ENCODE measurements around the gene AMOTL1. TPM values are rescaled to one million over a fixed set of nuclear protein-coding genes. Genes with fewer than 3 reads are reported as not detected.

The AMOTL1 gene
- total RNA-seq, 1 donor = 64.7 TPM

DNA sequence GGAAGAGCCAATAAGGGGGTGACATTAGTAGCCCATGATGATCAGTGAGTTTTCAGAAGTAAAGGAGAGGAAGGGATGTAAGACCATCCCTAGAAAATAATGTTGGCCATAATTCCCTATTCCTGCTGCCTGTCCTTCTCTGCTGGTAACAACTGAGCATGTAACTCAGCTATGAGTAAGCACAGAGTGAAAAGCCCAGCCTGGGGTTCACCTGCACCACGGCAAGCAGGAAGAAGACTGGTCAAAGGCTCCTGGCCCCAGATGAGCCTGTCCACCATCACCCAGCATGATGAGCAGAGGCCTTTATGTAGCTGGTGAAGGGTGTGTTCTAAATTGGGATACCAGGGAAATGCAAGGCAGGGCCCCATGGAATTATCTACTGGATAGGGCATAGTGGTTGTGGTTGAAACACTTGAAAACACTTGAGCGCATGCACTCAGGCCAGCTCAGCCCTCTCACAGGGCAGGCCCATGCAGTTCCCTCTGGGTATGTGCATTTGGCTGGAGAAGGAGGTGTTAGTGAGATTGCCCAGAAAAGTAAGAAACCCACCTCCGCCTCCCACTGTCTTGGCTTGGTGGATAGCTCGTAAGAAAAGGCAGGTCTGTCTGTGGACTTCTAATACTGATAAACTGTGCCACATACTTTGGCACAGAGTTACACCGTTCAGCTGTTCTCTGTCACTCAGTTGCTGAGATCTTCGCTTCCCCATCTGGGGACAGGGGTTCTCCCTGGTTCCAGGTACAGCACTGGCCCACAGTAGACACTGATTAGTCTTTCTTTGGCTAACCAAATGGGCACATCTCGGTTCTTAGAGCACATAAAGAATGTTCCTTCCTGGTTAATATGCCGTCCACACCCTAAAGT lies 86.8 kb downstream of the AMOTL1 start:
- DNase-seq (ENCODE audit: low read depth) = no peak
- no peak overlapping the region for H3K4me3 ChIP-seq (ENCODE audit: low read depth, low read length)
- TF ChIP-seq, protein P1, sequence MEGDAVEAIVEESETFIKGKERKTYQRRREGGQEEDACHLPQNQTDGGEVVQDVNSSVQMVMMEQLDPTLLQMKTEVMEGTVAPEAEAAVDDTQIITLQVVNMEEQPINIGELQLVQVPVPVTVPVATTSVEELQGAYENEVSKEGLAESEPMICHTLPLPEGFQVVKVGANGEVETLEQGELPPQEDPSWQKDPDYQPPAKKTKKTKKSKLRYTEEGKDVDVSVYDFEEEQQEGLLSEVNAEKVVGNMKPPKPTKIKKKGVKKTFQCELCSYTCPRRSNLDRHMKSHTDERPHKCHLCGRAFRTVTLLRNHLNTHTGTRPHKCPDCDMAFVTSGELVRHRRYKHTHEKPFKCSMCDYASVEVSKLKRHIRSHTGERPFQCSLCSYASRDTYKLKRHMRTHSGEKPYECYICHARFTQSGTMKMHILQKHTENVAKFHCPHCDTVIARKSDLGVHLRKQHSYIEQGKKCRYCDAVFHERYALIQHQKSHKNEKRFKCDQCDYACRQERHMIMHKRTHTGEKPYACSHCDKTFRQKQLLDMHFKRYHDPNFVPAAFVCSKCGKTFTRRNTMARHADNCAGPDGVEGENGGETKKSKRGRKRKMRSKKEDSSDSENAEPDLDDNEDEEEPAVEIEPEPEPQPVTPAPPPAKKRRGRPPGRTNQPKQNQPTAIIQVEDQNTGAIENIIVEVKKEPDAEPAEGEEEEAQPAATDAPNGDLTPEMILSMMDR (IDR thresholded peaks at IDR 0.05; ENCODE audit: insufficient read depth, low read length) = no peak

DNA sequence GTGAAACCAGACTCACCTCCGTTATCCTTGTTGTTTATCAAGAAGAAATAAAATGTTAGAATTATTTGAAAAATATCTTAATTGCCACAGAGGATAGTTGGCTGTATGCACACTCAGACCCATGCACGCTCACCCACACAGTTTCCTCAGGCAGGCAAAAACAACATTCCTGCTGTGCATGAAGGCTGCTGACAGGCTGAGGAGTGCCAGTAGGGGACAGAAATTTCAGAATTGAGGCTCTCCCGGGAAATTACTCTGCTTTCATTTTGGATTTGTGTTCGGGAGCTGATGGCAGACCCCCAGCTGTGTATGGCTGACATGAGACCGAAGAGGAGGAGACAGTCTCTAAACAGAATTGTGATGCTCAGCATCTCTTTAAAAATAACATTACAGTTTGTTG lies 87.5 kb downstream of the AMOTL1 start:
- H3K4me3 ChIP-seq (ENCODE audit: low read depth, low read length) = no peak overlapping the region
- TF ChIP-seq, protein P1 (IDR thresholded peaks at IDR 0.05; ENCODE audit: insufficient read depth, low read length) = no peak
- no peak for DNase-seq (ENCODE audit: low read depth)

DNA sequence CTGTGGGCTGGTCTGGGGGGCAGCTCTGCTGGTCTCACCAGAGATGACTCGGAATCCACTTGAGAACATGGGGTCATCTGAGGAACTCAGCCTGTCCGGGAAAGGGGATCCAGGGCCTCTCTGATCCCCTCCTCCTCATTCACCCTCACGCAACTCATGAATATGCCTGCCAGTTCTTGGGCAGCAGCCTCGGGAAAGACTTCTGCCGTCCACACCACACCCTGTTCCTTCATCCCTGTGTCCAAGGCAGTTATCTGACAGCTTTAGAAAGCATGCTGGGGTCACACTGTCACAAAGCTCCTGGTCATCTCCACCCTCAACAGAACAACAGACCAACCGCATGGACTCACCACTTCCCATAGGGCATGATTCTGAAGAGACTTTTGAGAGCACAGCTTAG lies 88.3 kb downstream of the AMOTL1 start:
- no peak overlapping the region for H3K4me3 ChIP-seq (ENCODE audit: low read depth, low read length)
- TF ChIP-seq, protein P1 (IDR thresholded peaks at IDR 0.05; ENCODE audit: insufficient read depth, low read length) = no peak
- DNase-seq (ENCODE audit: low read depth) = no peak

DNA sequence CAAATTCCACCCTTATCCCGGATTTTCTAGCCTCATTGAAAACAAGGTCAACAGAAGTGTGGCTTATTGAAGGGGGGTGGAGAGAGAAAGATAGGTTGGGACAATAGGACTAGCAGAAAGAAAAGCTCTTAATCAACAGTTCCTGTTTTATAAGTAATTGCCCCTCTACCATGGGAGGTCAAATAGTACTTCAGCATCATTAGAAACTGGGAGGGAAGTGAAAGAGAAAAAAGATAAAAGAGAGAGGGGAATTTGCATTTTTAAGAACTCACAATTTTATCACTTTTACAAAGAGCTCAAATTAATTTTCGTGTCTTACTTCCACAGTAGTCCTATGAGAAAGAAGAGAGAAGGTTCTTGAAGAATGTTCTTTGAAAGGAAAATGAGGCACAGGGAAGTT lies 89.2 kb downstream of the AMOTL1 start:
- H3K4me3 ChIP-seq (ENCODE audit: low read depth, low read length) = no peak overlapping the region
- DNase-seq (ENCODE audit: low read depth) = no peak
- TF ChIP-seq, protein P1 (IDR thresholded peaks at IDR 0.05; ENCODE audit: insufficient read depth, low read length) = no peak

DNA sequence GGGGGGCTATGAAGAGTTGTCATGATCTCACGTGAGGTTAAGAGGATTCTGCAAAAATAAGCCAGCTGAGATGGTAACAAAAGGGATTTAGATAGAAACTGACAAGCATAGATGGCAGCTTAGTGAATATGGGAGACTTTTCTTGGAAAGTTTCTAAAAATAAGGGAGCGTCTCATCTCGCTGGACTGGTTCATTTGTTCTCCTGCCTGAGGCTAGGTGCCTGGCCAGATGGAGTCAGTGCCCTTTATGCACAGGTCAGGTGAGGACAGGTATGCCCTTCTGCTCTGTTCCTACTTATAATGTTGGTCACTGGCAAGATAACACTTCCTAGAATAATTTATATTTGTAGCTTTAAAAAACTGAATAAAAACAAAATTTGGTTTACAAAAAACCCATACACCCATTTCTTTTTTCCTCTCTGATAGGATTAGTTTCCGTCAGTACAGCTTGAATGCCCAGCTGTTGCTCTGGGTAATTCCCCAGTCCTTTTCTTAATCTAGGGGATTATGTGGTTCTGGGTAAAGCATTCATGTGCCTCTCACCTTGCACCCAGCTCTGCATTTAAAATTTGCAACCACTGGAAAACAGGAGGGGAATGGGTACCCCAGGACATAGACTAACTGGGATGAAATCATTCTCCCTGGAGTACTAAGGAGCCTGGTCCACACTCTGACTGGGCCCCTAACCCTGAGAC lies 90.0 kb downstream of the AMOTL1 start:
- TF ChIP-seq, protein P1 (IDR thresholded peaks at IDR 0.05; ENCODE audit: insufficient read depth, low read length) = no peak
- H3K4me3 ChIP-seq (ENCODE audit: low read depth, low read length) = no peak overlapping the region
- DNase-seq (ENCODE audit: low read depth) = no peak

DNA sequence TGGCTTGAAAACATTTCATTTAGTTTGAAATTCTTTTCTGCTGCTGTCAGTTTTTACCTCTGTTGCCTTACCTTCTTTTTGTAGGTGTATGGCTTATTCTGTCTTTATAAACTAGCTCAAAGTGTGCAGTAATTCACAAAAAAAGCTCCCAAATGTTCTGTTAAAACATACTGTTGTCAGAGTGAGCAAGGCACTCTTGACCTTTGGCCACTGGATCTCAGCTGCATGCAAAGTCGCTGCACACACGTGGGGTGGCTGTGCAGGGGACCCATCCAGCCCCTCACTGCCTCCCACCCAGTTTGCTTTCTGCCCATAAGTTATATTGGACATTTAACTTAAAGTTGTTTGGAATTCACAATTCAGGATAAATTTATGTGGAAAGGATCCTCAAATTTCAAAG lies 92.2 kb downstream of the AMOTL1 start:
- TF ChIP-seq, protein P1 (IDR thresholded peaks at IDR 0.05; ENCODE audit: insufficient read depth, low read length) = no peak
- H3K4me3 ChIP-seq (ENCODE audit: low read depth, low read length) = no peak overlapping the region
- no peak for DNase-seq (ENCODE audit: low read depth)

Data from fibroblast of the aortic adventitia (primary cell).